Psoas muscle (tissue), 8 donors: Measurements from ENCODE around the gene PAX3. TPM values are rescaled to one million over a fixed set of nuclear protein-coding genes. Genes with fewer than 3 reads are reported as not detected.

Source experiments
- ATAC-seq, 4 donors: fragments of 200-7000 bp; cut with Tn5 transposase; one replicate each; pipeline ENCODE4 v1.9.1; 2020; ENCODE audit warnings: moderate library complexity in 3 of 4, mild to moderate bottlenecking in 2 of 4
- DNase-seq, 2 donors: peaks; one replicate each; pipeline ENCODE4 v3.0.0-alpha.2; 2020
- H3K27ac ChIP-seq: fragments of 200-600 bp; one replicate; pipeline ENCODE4 v1.8.0; 2022
- H3K27me3 ChIP-seq, 3 donors: fragments of 200-600 bp in 1 of 3; one replicate each; pipeline versions ENCODE4 v1.6.1 to v1.8.0; 2013 to 2022; ENCODE audit warnings: low read length in 2 of 3, mild to moderate bottlenecking in 2 of 3, moderate library complexity in 1 of 3; ENCODE audit not compliant: insufficient read depth in 3 of 3
- H3K36me3 ChIP-seq, 2 donors: fragments of 200-600 bp in 1 of 2; one replicate each; pipeline versions ENCODE4 v1.6.1 to v1.8.0; 2013 to 2022; ENCODE audit warnings: low read depth in 1 of 2, mild to moderate bottlenecking in 1 of 2, moderate library complexity in 1 of 2; ENCODE audit not compliant: insufficient read depth in 1 of 2
- H3K4me1 ChIP-seq: fragments of 200-600 bp; one replicate; pipeline ENCODE4 v1.8.0; 2022
- H3K4me3 ChIP-seq: fragments of 200-600 bp; one replicate; pipeline ENCODE4 v1.8.0; 2022; ENCODE audit warnings: mild to moderate bottlenecking
- H3K9me3 ChIP-seq: fragments of 200-600 bp; one replicate; pipeline ENCODE4 v1.8.0; 2022
- WGBS, 3 donors: extraction: QIAGEN DNeasy Blood & Tissue Kit; methylation state at CpG; one replicate each; pipeline versions ENCODE4 v1.1.6 to v1.1.7; 2013; 5-methylcytosine and 5-hydroxymethylcytosine counted together
- intact Hi-C, 2 donors: fragments of 100-400 bp; cut with DNase I; formaldehyde crosslinking; loops; one replicate each; pipeline versions ENCODE4 v1.11.0 to v1.14.2; 2022
- polyA plus RNA-seq, 3 donors: library from polyadenylated mRNA; stranded (reverse); fragments of 200-250 nt; gene quantifications; one replicate each; pipeline ENCODE4 v1.2.3, GENCODE V29; 2013
- total RNA-seq, 4 donors: library from RNA; stranded (reverse); fragmentation: NEBNext Ultra II Directional in 2 of 4; extraction: Animal tissue kit (Norgen Biotek cat#: 25700) in 2 of 4; gene quantifications; one replicate each; pipeline versions ENCODE4 v1.2.1 to v1.2.4, GENCODE V29; 2021 to 2023
- TF ChIP-seq, protein P1 (sequence below): fragments of 200-600 bp; IDR thresholded peaks from one replicate; pipeline ENCODE4 v1.8.0; 2022; ENCODE audit warnings: antibody characterized with exemption
- donor health status: healthy with polysubstance abuse.
- donor health status: DM: no; HTN: no; CAD: no; lungs with moderate emphysema.
- donor health status: Bipolar disorder and iron deficiency.
- donor health status: healthy.
- donor health status: DM: yes; HTN: yes; CAD: no.
- donor health status: DM: no; HTN: no; CAD: no.
- donor health status: DM: no; HTN: no; CAD: no.
- donor health status: DM: yes; HTN: yes; CAD: no.

The PAX3 gene
- total and polyA plus RNA-seq, 7 donors: 0.26 to 20.5 (median 6.9) TPM

- Histone ChIP-seq H3K4me1 (no peaks in the 10 kb centered on the region), H3K9me3 (no peaks in the 10 kb centered on the region), H3K36me3 (no peaks in the 10 kb centered on the region), H3K27me3 (no peaks in the 10 kb centered on the region), H3K4me3 (no peak overlapping the region), H3K27ac (no peak overlapping the region)
- ATAC-seq (no peak), DNase-seq (no peak)
- intact Hi-C loops: no loop called here
- WGBS, 3 donors: 27 to 42% (median 31%) methylated on average over 3 of the region's 3 CpGs
- TF ChIP-seq, protein P1, sequence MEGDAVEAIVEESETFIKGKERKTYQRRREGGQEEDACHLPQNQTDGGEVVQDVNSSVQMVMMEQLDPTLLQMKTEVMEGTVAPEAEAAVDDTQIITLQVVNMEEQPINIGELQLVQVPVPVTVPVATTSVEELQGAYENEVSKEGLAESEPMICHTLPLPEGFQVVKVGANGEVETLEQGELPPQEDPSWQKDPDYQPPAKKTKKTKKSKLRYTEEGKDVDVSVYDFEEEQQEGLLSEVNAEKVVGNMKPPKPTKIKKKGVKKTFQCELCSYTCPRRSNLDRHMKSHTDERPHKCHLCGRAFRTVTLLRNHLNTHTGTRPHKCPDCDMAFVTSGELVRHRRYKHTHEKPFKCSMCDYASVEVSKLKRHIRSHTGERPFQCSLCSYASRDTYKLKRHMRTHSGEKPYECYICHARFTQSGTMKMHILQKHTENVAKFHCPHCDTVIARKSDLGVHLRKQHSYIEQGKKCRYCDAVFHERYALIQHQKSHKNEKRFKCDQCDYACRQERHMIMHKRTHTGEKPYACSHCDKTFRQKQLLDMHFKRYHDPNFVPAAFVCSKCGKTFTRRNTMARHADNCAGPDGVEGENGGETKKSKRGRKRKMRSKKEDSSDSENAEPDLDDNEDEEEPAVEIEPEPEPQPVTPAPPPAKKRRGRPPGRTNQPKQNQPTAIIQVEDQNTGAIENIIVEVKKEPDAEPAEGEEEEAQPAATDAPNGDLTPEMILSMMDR: no peak
Measured at GRCh38 chr2:222174450-222174849, 124.3 kb downstream of the PAX3 start.

DNA sequence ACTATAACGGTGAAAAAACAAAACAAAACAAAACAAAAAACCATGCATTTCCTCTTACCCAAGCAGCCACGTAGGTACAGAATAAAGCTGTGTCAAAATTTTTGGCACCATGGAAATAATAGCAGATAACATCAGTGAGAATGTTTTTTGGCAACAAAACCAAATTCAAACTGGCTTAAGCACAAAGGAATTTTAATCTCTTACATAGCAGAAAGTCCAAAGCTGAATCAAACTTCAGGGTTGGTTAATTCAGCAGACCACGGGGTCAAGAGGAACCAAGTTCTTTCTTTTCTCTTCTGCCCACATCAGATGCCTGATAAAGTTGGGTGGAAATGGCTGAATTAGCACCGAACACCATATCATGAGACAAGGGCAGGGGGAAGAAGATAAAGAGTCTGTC is 129.5 kb downstream of the PAX3 start:
- ATAC-seq (no peak), DNase-seq (no peak)
- H3K27me3 ChIP-seq: peaks cover 0 to 5% (median 0%) of the 10 kb centered on the region in 3 donors
- intact Hi-C loops: no loop called here
- TF ChIP-seq, protein P1: no peak
- H3K9me3 ChIP-seq: no peaks in the 10 kb centered on the region
- WGBS, 3 donors: 23 to 27% (median 26%) methylated on average over 4 of the region's 4 CpGs
- no peak overlapping the region for H3K4me3 ChIP-seq
- H3K27ac ChIP-seq: no peak overlapping the region
- H3K36me3 ChIP-seq: no peaks in the 10 kb centered on the region
- no peaks in the 10 kb centered on the region for H3K4me1 ChIP-seq

- H3K9me3 ChIP-seq: no peaks in the 10 kb centered on the region
- 79 to 85% (median 82%) methylated on average over 8 of the region's 8 CpGs for WGBS, 3 donors
- no peaks in the 10 kb centered on the region for H3K4me1 ChIP-seq
- no peak for ATAC-seq
- intact Hi-C loops: no loop called here
- no peak overlapping the region for H3K4me3 ChIP-seq
- peaks cover 0 to 6% (median 0%) of the 10 kb centered on the region in 3 donors for H3K27me3 ChIP-seq
- no peak for DNase-seq
- no peak overlapping the region for H3K27ac ChIP-seq
- TF ChIP-seq, protein P1: no peak
- no peaks in the 10 kb centered on the region for H3K36me3 ChIP-seq
Measured at GRCh38 chr2:222167762-222168161, 131.0 kb downstream of the PAX3 start.

GRCh38 chr2:222160944-222161343 is 137.9 kb downstream of the PAX3 start:
- 16 to 25% (median 21%) methylated on average over 5 of the region's 5 CpGs for WGBS, 3 donors
- no peak overlapping the region for H3K27ac ChIP-seq
- H3K4me3 ChIP-seq: no peak overlapping the region
- peaks cover 0 to 2% (median 0%) of the 10 kb centered on the region in 3 donors for H3K27me3 ChIP-seq
- ATAC-seq (no peak), DNase-seq (no peak)
- H3K9me3 ChIP-seq: no peaks in the 10 kb centered on the region
- peaks cover 6% of the 10 kb centered on the region for H3K4me1 ChIP-seq
- H3K36me3 ChIP-seq: no peaks in the 10 kb centered on the region
- intact Hi-C loops: no loop called here
- TF ChIP-seq, protein P1: no peak

GRCh38 chr2:222160125-222160524 is 138.7 kb downstream of the PAX3 start:
- TF ChIP-seq, protein P1: no peak

More at GRCh38 chr2:222160125-222160524, 138.7 kb downstream of the PAX3 start:
- Histone ChIP-seq H3K9me3 (no peaks in the 10 kb centered on the region), H3K36me3 (no peaks in the 10 kb centered on the region), H3K27me3 (peaks cover 0 to 2% (median 0%) of the 10 kb centered on the region in 3 donors), H3K4me1 (peaks cover 6% of the 10 kb centered on the region), H3K4me3 (no peak overlapping the region), H3K27ac (no peak overlapping the region)
- intact Hi-C loops: no loop called here
- 41 to 63% (median 51%) methylated on average over 2 of the region's 2 CpGs for WGBS, 3 donors
- DNase-seq (no peak), ATAC-seq (no peak)
